ENCODE data around the gene APOL3. TPM values are rescaled to one million over a fixed set of nuclear protein-coding genes. Genes with fewer than 3 reads are reported as not detected.
"Not testable (repeated sequence)": the region's sequence is repeated elsewhere in the genome, so short reads cannot be mapped to it uniquely, and the experiment has no call there.

The APOL3 gene
- total RNA-seq, 3 donors from 2014 or later (not counting 1 experiment from before 2014, with no cell fraction given): 105 to 166 (median 111) TPM

- Mint-ChIP-seq H3K27ac (peak overlapping the region; percentile 99 to 100), H3K4me3 (no peak overlapping the region), H3K9me3 (no peaks in the 10 kb centered on the region), H3K4me1 (peaks cover 52 to 58% of the 10 kb centered on the region in 2 donors), H3K36me3 (no peaks in the 10 kb centered on the region), H3K27me3 (ENCODE audit: low read depth in 2 of 2) (no peaks in the 10 kb centered on the region)
- Histone ChIP-seq H3K27ac (ENCODE audit: low read length) (peak overlapping the region; percentile 46), H3K27me3 (ENCODE audit: control insufficient read depth, insufficient read depth, low read length) (no peaks in the 10 kb centered on the region), H3K9me3 (ENCODE audit: control insufficient read depth, insufficient read depth, low read length) (no peaks in the 10 kb centered on the region), H3K4me1 (ENCODE audit: control insufficient read depth, insufficient read depth, low read length) (peaks cover 51% of the 10 kb centered on the region), H3K36me3 (ENCODE audit: control insufficient read depth, insufficient read depth, low read length) (no peaks in the 10 kb centered on the region), H3K4me3 (ENCODE audit: low read length) (no peak overlapping the region)
- ATAC-seq: no peak
- TF ChIP-seq CTCF (IDR thresholded peaks at IDR 0.05): no peak
- DNase-seq: no peak
- WGBS (ENCODE audit: insufficient coverage): 75% methylated on average over 1 of the region's 1 CpG
- intact Hi-C loops (cut with micrococcal nuclease): loop anchor here (5.0 kb wide), 2 partner anchors 73 to 517 kb away; partner anchors contain the start of genes APOL2 and APOL6
Observed at GRCh38 chr22:36164621-36165020, 4.1 kb upstream of the APOL3 start.

GRCh38 chr22:36163497-36163896, 2.9 kb upstream of the APOL3 start:
- H3K27me3 Mint-ChIP-seq (ENCODE audit: low read depth in 2 of 2): no peaks in the 10 kb centered on the region
- H3K27ac Mint-ChIP-seq: peak overlapping the region; percentile 99 to 100
- H3K36me3 Mint-ChIP-seq: no peaks in the 10 kb centered on the region
- peaks cover 63 to 67% of the 10 kb centered on the region in 2 donors for H3K4me1 Mint-ChIP-seq
- H3K27me3 ChIP-seq (ENCODE audit: control insufficient read depth, insufficient read depth, low read length): no peaks in the 10 kb centered on the region
- H3K36me3 ChIP-seq (ENCODE audit: control insufficient read depth, insufficient read depth, low read length): no peaks in the 10 kb centered on the region
- peak overlapping the region; percentile 96 for H3K27ac ChIP-seq (ENCODE audit: low read length)
- 94% methylated on average over 2 of the region's 2 CpGs for WGBS (ENCODE audit: insufficient coverage)
- TF ChIP-seq CTCF (IDR thresholded peaks at IDR 0.05): no peak
- intact Hi-C loops (cut with micrococcal nuclease): loop anchor here (5.0 kb wide), 2 partner anchors 74 to 516 kb away; partner anchors contain the start of genes APOL2 and APOL6
- no peaks in the 10 kb centered on the region for H3K9me3 Mint-ChIP-seq
- ATAC-seq: no peak
- no peaks in the 10 kb centered on the region for H3K9me3 ChIP-seq (ENCODE audit: control insufficient read depth, insufficient read depth, low read length)
- DNase-seq: no peak
- H3K4me3 ChIP-seq (ENCODE audit: low read length): no peak overlapping the region
- peaks cover 62% of the 10 kb centered on the region for H3K4me1 ChIP-seq (ENCODE audit: control insufficient read depth, insufficient read depth, low read length)
- H3K4me3 Mint-ChIP-seq: peak overlapping the region; percentile 25

GRCh38 chr22:36162127-36163034, 1.8 kb upstream of the APOL3 start:
- no peaks in the 10 kb centered on the region for H3K36me3 Mint-ChIP-seq
- H3K4me3 Mint-ChIP-seq: peak overlapping the region; percentile 95
- 23% methylated on average over 6 of the region's 6 CpGs for WGBS (ENCODE audit: insufficient coverage)
- no peak for TF ChIP-seq CTCF (IDR thresholded peaks at IDR 0.05)
- Histone ChIP-seq H3K27me3 (ENCODE audit: control insufficient read depth, insufficient read depth, low read length) (no peaks in the 10 kb centered on the region), H3K4me3 (ENCODE audit: low read length) (peak overlapping the region; percentile 14), H3K27ac (ENCODE audit: low read length) (peak overlapping the region; percentile 96), H3K36me3 (ENCODE audit: control insufficient read depth, insufficient read depth, low read length) (no peaks in the 10 kb centered on the region), H3K9me3 (ENCODE audit: control insufficient read depth, insufficient read depth, low read length) (no peaks in the 10 kb centered on the region), H3K4me1 (ENCODE audit: control insufficient read depth, insufficient read depth, low read length) (peaks cover 73% of the 10 kb centered on the region)
- peak overlapping the region; percentile 99 to 100 for H3K27ac Mint-ChIP-seq
- no peaks in the 10 kb centered on the region for H3K9me3 Mint-ChIP-seq
- intact Hi-C loops (cut with micrococcal nuclease): loop anchor here (5.0 kb wide), 2 partner anchors 75 to 515 kb away; partner anchors contain the start of genes APOL2 and APOL6
- no peaks in the 10 kb centered on the region for H3K27me3 Mint-ChIP-seq (ENCODE audit: low read depth in 2 of 2)
- peak; percentile 65 to 81 (median 79) for ATAC-seq
- peak in 1 of 2 donors; percentile 88 for DNase-seq
- peaks cover 73 to 77% of the 10 kb centered on the region in 2 donors for H3K4me1 Mint-ChIP-seq

GRCh38 chr22:36161793-36162126, 1.2 kb upstream of the APOL3 start:
- DNase-seq: peak; percentile 46 to 77
- H3K9me3 Mint-ChIP-seq; H3K36me3 Mint-ChIP-seq; H3K4me3 ChIP-seq (ENCODE audit: low read length); H3K9me3 ChIP-seq (ENCODE audit: control insufficient read depth, insufficient read depth, low read length); H3K36me3 ChIP-seq (ENCODE audit: control insufficient read depth, insufficient read depth, low read length); H3K27me3 ChIP-seq (ENCODE audit: control insufficient read depth, insufficient read depth, low read length); H3K27me3 Mint-ChIP-seq (ENCODE audit: low read depth in 2 of 2): not testable (repeated sequence)
- ATAC-seq: peak; percentile 13 to 42 (median 35)
- peaks cover 76 to 79% of the 10 kb centered on the region in 2 donors for H3K4me1 Mint-ChIP-seq
- peak overlapping the region; percentile 96 for H3K27ac ChIP-seq (ENCODE audit: low read length)
- peak overlapping the region; percentile 99 to 100 for H3K27ac Mint-ChIP-seq
- H3K4me1 ChIP-seq (ENCODE audit: control insufficient read depth, insufficient read depth, low read length): peaks cover 72% of the 10 kb centered on the region
- intact Hi-C loops (cut with micrococcal nuclease): loop anchor here (5.0 kb wide), 2 partner anchors 76 to 514 kb away; partner anchors contain the start of genes APOL2 and APOL6
- H3K4me3 Mint-ChIP-seq: peak overlapping the region; percentile 95
- 7% methylated on average over 5 of the region's 5 CpGs for WGBS (ENCODE audit: insufficient coverage)
